Measurements from ENCODE around the gene RGS10.

The RGS10 gene

GRCh38 chr10:119514819-119515218 lies 27.7 kb downstream of the RGS10 start:
- Histone ChIP-seq H3K9me3 (ENCODE audit: control insufficient read depth, insufficient read depth, low read depth, low read length) (no peaks in the 10 kb centered on the region), H3K36me3 (ENCODE audit: control insufficient read depth in 2 of 2, insufficient read depth in 1 of 2, low read length in 2 of 2) (peaks cover 0 to 29% of the 10 kb centered on the region in 2 experiments; a peak in 2 of 3 replicates), H3K4me1 (ENCODE audit: control insufficient read depth, insufficient read depth, low read length) (no peaks in the 10 kb centered on the region), H3K27ac (ENCODE audit: extremely low read depth, low read depth, low read length) (no peak overlapping the region), H3K4me3 (ENCODE audit: low read depth, low read length) (no peak overlapping the region)
- CTCF ChIA-PET: interaction anchor here (0.6 kb wide), 1 partner anchor 54 kb away, joined by 5 read pairs; no protein-coding TSS in a partner anchor
- no peak for TF ChIP-seq ZNF530 (tag by site-specific recombination; IDR thresholded peaks at IDR 0.05; ENCODE audit: low read depth)
- TF ChIP-seq ZNF670 (tag by site-specific recombination; IDR thresholded peaks at IDR 0.05; ENCODE audit: low read depth): no peak
- TF ChIP-seq BCL6B (tag by site-specific recombination; IDR thresholded peaks at IDR 0.05): no peak
- no peak for TF ChIP-seq ZNF624 (tag by site-specific recombination; IDR thresholded peaks at IDR 0.05)
- no peak for TF ChIP-seq ZBTB1 (tag by site-specific recombination; IDR thresholded peaks at IDR 0.05)
- TF ChIP-seq ZFHX2 (tag by site-specific recombination; conservative IDR thresholded peaks at IDR 0.05): no peak
- TF ChIP-seq ZNF2 (tag by site-specific recombination; IDR thresholded peaks at IDR 0.05): no peak
- TF ChIP-seq SALL2 (tag by site-specific recombination; IDR thresholded peaks at IDR 0.05; ENCODE audit: borderline replicate concordance): no peak
- no peak for TF ChIP-seq BCL11A (tag by site-specific recombination; IDR thresholded peaks at IDR 0.05; ENCODE audit: low read depth)
- TF ChIP-seq ZNF112 (tag by site-specific recombination; IDR thresholded peaks at IDR 0.05): no peak
- TF ChIP-seq, protein P1, sequence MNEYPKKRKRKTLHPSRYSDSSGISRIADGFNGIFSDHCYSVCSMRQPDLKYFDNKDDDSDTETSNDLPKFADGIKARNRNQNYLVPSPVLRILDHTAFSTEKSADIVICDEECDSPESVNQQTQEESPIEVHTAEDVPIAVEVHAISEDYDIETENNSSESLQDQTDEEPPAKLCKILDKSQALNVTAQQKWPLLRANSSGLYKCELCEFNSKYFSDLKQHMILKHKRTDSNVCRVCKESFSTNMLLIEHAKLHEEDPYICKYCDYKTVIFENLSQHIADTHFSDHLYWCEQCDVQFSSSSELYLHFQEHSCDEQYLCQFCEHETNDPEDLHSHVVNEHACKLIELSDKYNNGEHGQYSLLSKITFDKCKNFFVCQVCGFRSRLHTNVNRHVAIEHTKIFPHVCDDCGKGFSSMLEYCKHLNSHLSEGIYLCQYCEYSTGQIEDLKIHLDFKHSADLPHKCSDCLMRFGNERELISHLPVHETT (tag by site-specific recombination; IDR thresholded peaks at IDR 0.05): no peak
- POLR2A ChIA-PET: no interaction called here

DNA sequence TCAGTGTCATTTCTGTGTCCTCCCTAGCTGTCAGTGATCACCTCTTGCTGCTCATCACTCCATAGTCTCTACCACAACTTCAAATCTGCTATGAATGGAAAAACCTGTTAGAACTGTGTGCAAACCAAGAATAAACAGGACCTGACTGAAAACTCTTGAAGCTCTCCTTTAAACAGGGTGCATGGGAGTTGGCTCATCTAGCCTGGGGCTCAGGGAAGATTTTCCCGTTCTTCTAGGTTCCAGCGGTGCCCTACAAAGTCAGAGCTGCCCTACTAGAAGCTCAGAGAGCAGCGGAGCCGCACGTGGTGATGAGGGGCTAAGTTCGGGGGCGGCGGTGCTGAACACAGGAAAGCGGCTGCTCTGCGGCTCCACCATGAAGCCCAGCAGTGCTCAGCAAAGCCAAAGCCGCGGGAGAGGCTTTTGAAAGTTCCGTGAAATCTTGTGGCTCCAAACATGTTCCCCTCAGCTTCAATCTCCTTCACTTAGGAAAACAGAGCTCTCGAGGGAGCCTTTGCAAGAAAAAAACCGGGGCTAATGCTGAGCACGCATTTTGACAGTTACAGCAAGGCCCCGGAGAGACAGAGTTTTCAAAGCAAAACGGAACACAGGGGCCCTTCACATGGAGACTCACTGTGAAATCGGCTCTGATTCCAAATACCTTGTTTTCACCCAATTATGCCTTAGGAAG lies 30.5 kb downstream of the RGS10 start:
- CTCF ChIA-PET: no interaction called here
- no peak overlapping the region for H3K27ac ChIP-seq (ENCODE audit: extremely low read depth, low read depth, low read length)
- no peaks in the 10 kb centered on the region for H3K4me1 ChIP-seq (ENCODE audit: control insufficient read depth, insufficient read depth, low read length)
- no peaks in the 10 kb centered on the region for H3K9me3 ChIP-seq (ENCODE audit: control insufficient read depth, insufficient read depth, low read depth, low read length)
- TF ChIP-seq ZBTB1 (tag by site-specific recombination; IDR thresholded peaks at IDR 0.05): no peak
- no peak for TF ChIP-seq ZIC2 (tag by site-specific recombination; IDR thresholded peaks at IDR 0.05)
- TF ChIP-seq, protein P2, sequence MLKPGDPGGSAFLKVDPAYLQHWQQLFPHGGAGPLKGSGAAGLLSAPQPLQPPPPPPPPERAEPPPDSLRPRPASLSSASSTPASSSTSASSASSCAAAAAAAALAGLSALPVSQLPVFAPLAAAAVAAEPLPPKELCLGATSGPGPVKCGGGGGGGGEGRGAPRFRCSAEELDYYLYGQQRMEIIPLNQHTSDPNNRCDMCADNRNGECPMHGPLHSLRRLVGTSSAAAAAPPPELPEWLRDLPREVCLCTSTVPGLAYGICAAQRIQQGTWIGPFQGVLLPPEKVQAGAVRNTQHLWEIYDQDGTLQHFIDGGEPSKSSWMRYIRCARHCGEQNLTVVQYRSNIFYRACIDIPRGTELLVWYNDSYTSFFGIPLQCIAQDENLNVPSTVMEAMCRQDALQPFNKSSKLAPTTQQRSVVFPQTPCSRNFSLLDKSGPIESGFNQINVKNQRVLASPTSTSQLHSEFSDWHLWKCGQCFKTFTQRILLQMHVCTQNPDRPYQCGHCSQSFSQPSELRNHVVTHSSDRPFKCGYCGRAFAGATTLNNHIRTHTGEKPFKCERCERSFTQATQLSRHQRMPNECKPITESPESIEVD (tag by site-specific recombination; IDR thresholded peaks at IDR 0.05): no peak
- no peak for TF ChIP-seq OSR2 (tag by site-specific recombination; IDR thresholded peaks at IDR 0.05)
- H3K4me3 ChIP-seq (ENCODE audit: low read depth, low read length): no peak overlapping the region
- POLR2A ChIA-PET: no interaction called here
- peaks cover 0 to 29% of the 10 kb centered on the region in 2 experiments; a peak in 2 of 3 replicates for H3K36me3 ChIP-seq (ENCODE audit: control insufficient read depth in 2 of 2, insufficient read depth in 1 of 2, low read length in 2 of 2)

- ChIA-PET CTCF (interaction anchor here (0.6 kb wide), 1 partner anchor 1250 kb away, joined by 3 read pairs; no protein-coding TSS in a partner anchor), POLR2A (no interaction called here)
- TF ChIP-seq ZNF623 (tag by site-specific recombination; IDR thresholded peaks at IDR 0.05) (peak; percentile 63), ZNF214 (tag by site-specific recombination; IDR thresholded peaks at IDR 0.05; ENCODE audit: borderline replicate concordance) (no peak)
- TF ChIP-seq, protein P3, sequence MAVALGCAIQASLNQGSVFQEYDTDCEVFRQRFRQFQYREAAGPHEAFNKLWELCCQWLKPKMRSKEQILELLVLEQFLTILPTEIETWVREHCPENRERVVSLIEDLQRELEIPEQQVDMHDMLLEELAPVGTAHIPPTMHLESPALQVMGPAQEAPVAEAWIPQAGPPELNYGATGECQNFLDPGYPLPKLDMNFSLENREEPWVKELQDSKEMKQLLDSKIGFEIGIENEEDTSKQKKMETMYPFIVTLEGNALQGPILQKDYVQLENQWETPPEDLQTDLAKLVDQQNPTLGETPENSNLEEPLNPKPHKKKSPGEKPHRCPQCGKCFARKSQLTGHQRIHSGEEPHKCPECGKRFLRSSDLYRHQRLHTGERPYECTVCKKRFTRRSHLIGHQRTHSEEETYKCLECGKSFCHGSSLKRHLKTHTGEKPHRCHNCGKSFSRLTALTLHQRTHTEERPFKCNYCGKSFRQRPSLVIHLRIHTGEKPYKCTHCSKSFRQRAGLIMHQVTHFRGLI (tag by site-specific recombination; IDR thresholded peaks at IDR 0.05): peak; percentile 96
- peaks cover 0 to 23% of the 10 kb centered on the region in 2 experiments; a peak in 2 of 3 replicates for H3K36me3 ChIP-seq (ENCODE audit: control insufficient read depth in 2 of 2, insufficient read depth in 1 of 2, low read length in 2 of 2)
- H3K4me1 ChIP-seq (ENCODE audit: control insufficient read depth, insufficient read depth, low read length): no peaks in the 10 kb centered on the region
- no peak overlapping the region for H3K4me3 ChIP-seq (ENCODE audit: low read depth, low read length)
- H3K9me3 ChIP-seq (ENCODE audit: control insufficient read depth, insufficient read depth, low read depth, low read length): no peaks in the 10 kb centered on the region
- H3K27ac ChIP-seq (ENCODE audit: extremely low read depth, low read depth, low read length): no peak overlapping the region
These were observed 32.5 kb downstream of the RGS10 start for GRCh38 chr10:119509909-119510451.

Measured in HEK293 (cell line).